SJSA1 (cell line): ENCODE results near the gene SNTG2. TPM values are rescaled to one million over a fixed set of nuclear protein-coding genes. Genes with fewer than 3 reads are reported as not detected.
"Not testable (repeated sequence)": the region's sequence is repeated elsewhere in the genome, so short reads cannot be mapped to it uniquely, and the experiment has no call there.

ENCODE experiments used
- DNase-seq, 2 experiments: peaks; one replicate each; pipeline ENCODE4 v3.0.0-alpha.2; 2015 to 2020; ENCODE audit warnings: low spot score in 2 of 2, low read depth in 1 of 2
- H3K27ac ChIP-seq: fragments of 250-450 bp; sonication (Bioruptor Pico); 2 replicates; pipeline ENCODE4 v1.5.1; 2020; ENCODE audit warnings: mild to moderate bottlenecking, moderate library complexity
- H3K27me3 ChIP-seq: fragments of 250-450 bp; sonication (Bioruptor Pico); replicated peaks from 2 replicates; pipeline ENCODE4 v1.5.1; 2020; ENCODE audit warnings: mild to moderate bottlenecking, moderate library complexity
- H3K36me3 ChIP-seq: fragments of 250-450 bp; sonication (Bioruptor Pico); 2 replicates; pipeline ENCODE4 v1.5.1; 2020; ENCODE audit warnings: mild to moderate bottlenecking
- H3K4me1 ChIP-seq: fragments of 250-450 bp; sonication (Bioruptor Pico); replicated peaks from 2 replicates; pipeline ENCODE4 v1.6.1; 2021; ENCODE audit warnings: mild to moderate bottlenecking
- H3K4me3 ChIP-seq: fragments of 250-450 bp; sonication (Bioruptor Pico); 2 replicates; pipeline ENCODE4 v1.5.1; 2020; ENCODE audit warnings: mild to moderate bottlenecking
- H3K9me3 ChIP-seq: fragments of 250-450 bp; sonication (Bioruptor Pico); replicated peaks from 2 replicates; pipeline ENCODE4 v1.5.1; 2020; ENCODE audit warnings: mild to moderate bottlenecking
- total RNA-seq: library from RNA; depleted of rRNA; stranded (reverse); fragments of >200 nt; shearing (Covaris generic); gene quantifications from 2 replicates; pipeline ENCODE4 v1.2.3, GENCODE V29; 2014

The SNTG2 gene
- total RNA-seq, 1 experiment from 2014 or later: 8.7 TPM

- Histone ChIP-seq H3K9me3 (no peaks in the 10 kb centered on the region), H3K27me3 (no peaks in the 10 kb centered on the region), H3K36me3 (no peaks in the 10 kb centered on the region), H3K4me3 (no peak overlapping the region), H3K27ac (no peak overlapping the region), H3K4me1 (no peaks in the 10 kb centered on the region)
- no peak for DNase-seq
Observed at GRCh38 chr2:1101011-1101782, 150.5 kb downstream of the SNTG2 start.

- H3K36me3 ChIP-seq: no peaks in the 10 kb centered on the region
- H3K9me3 ChIP-seq: no peaks in the 10 kb centered on the region
- H3K4me1 ChIP-seq: no peaks in the 10 kb centered on the region
- H3K4me3 ChIP-seq: no peak overlapping the region
- DNase-seq: no peak
- H3K27me3 ChIP-seq: no peaks in the 10 kb centered on the region
- H3K27ac ChIP-seq: no peak overlapping the region
Observed at GRCh38 chr2:1101982-1102590, 151.4 kb downstream of the SNTG2 start.

GRCh38 chr2:1104364-1104763 is 153.7 kb downstream of the SNTG2 start:
- Histone ChIP-seq H3K36me3 (no peaks in the 10 kb centered on the region), H3K27ac (no peak overlapping the region), H3K4me1 (no peaks in the 10 kb centered on the region), H3K4me3 (no peak overlapping the region), H3K27me3 (no peaks in the 10 kb centered on the region), H3K9me3 (no peaks in the 10 kb centered on the region)
- no peak for DNase-seq

GRCh38 chr2:1106344-1106743 is 155.7 kb downstream of the SNTG2 start:
- not testable (repeated sequence) for H3K27ac ChIP-seq, H3K9me3 ChIP-seq, H3K27me3 ChIP-seq, H3K36me3 ChIP-seq, H3K4me3 ChIP-seq, H3K4me1 ChIP-seq, DNase-seq

- H3K4me3 ChIP-seq: no peak overlapping the region
- no peak for DNase-seq
- H3K27me3 ChIP-seq: no peaks in the 10 kb centered on the region
- H3K27ac ChIP-seq: no peak overlapping the region
- H3K9me3 ChIP-seq: peaks cover 3% of the 10 kb centered on the region; the same call in 1 of the 2 replicates
- H3K36me3 ChIP-seq: no peaks in the 10 kb centered on the region
- H3K4me1 ChIP-seq: no peaks in the 10 kb centered on the region
Observed at GRCh38 chr2:1115843-1116539, 165.3 kb downstream of the SNTG2 start.

GRCh38 chr2:1117569-1117968 is 166.9 kb downstream of the SNTG2 start:
- no peaks in the 10 kb centered on the region for H3K27me3 ChIP-seq
- H3K9me3 ChIP-seq: peaks cover 3% of the 10 kb centered on the region; the same call in 1 of the 2 replicates
- H3K27ac ChIP-seq: no peak overlapping the region
- H3K4me3 ChIP-seq: no peak overlapping the region
- no peaks in the 10 kb centered on the region for H3K36me3 ChIP-seq
- H3K4me1 ChIP-seq: no peaks in the 10 kb centered on the region
- no peak for DNase-seq

- DNase-seq: no peak
- no peak overlapping the region for H3K27ac ChIP-seq
- H3K4me3 ChIP-seq: no peak overlapping the region
- H3K4me1 ChIP-seq: peaks cover 11% of the 10 kb centered on the region
- H3K36me3 ChIP-seq: no peaks in the 10 kb centered on the region
- H3K27me3 ChIP-seq: no peaks in the 10 kb centered on the region
- no peaks in the 10 kb centered on the region for H3K9me3 ChIP-seq
Observed at GRCh38 chr2:1125217-1125616, 174.6 kb downstream of the SNTG2 start.

- Histone ChIP-seq H3K27me3 (no peaks in the 10 kb centered on the region), H3K36me3 (no peaks in the 10 kb centered on the region), H3K4me3 (no peak overlapping the region), H3K27ac (no peak overlapping the region), H3K4me1 (peaks cover 11% of the 10 kb centered on the region), H3K9me3 (no peaks in the 10 kb centered on the region)
- no peak for DNase-seq
Observed at GRCh38 chr2:1125633-1126370, 175.2 kb downstream of the SNTG2 start.

GRCh38 chr2:1129982-1130381 is 179.3 kb downstream of the SNTG2 start:
- Histone ChIP-seq H3K36me3 (no peaks in the 10 kb centered on the region), H3K9me3 (no peaks in the 10 kb centered on the region), H3K27me3 (no peaks in the 10 kb centered on the region), H3K4me1 (peaks cover 11% of the 10 kb centered on the region), H3K4me3 (no peak overlapping the region), H3K27ac (no peak overlapping the region)
- no peak for DNase-seq

GRCh38 chr2:1130922-1131321 is 180.3 kb downstream of the SNTG2 start:
- H3K4me1 ChIP-seq: peaks cover 11% of the 10 kb centered on the region
- no peak overlapping the region for H3K27ac ChIP-seq
- H3K36me3 ChIP-seq: no peaks in the 10 kb centered on the region
- no peaks in the 10 kb centered on the region for H3K27me3 ChIP-seq
- DNase-seq: no peak
- no peaks in the 10 kb centered on the region for H3K9me3 ChIP-seq
- no peak overlapping the region for H3K4me3 ChIP-seq

GRCh38 chr2:1132328-1132969 is 181.8 kb downstream of the SNTG2 start:
- Histone ChIP-seq H3K9me3 (no peaks in the 10 kb centered on the region), H3K27me3 (no peaks in the 10 kb centered on the region), H3K4me3 (no peak overlapping the region), H3K4me1 (0 out of 2 replicates have a peak, but pooled peaks cover 6% of the 10 kb centered on the region), H3K27ac (no peak overlapping the region), H3K36me3 (no peaks in the 10 kb centered on the region)
- DNase-seq: no peak

GRCh38 chr2:1133896-1134295 is 183.2 kb downstream of the SNTG2 start:
- H3K4me3 ChIP-seq, H3K27me3 ChIP-seq, H3K4me1 ChIP-seq, H3K9me3 ChIP-seq, DNase-seq, H3K36me3 ChIP-seq, H3K27ac ChIP-seq: not testable (repeated sequence)

- Histone ChIP-seq H3K27me3 (no peaks in the 10 kb centered on the region), H3K36me3 (no peaks in the 10 kb centered on the region), H3K4me1 (0 out of 2 replicates have a peak, but pooled peaks cover 6% of the 10 kb centered on the region), H3K27ac (no peak overlapping the region), H3K9me3 (no peaks in the 10 kb centered on the region), H3K4me3 (no peak overlapping the region)
- DNase-seq: no peak
Observed at GRCh38 chr2:1134629-1135028, 184.0 kb downstream of the SNTG2 start.
